ENCODE data around the gene CAAP1. TPM values are rescaled to one million over a fixed set of nuclear protein-coding genes. Genes with fewer than 3 reads are reported as not detected.
"Not testable (repeated sequence)": the region's sequence is repeated elsewhere in the genome, so short reads cannot be mapped to it uniquely, and the experiment has no call there.

Gene CAAP1
- total RNA-seq, 1 experiment from 2014 or later: 25.1 TPM

DNA sequence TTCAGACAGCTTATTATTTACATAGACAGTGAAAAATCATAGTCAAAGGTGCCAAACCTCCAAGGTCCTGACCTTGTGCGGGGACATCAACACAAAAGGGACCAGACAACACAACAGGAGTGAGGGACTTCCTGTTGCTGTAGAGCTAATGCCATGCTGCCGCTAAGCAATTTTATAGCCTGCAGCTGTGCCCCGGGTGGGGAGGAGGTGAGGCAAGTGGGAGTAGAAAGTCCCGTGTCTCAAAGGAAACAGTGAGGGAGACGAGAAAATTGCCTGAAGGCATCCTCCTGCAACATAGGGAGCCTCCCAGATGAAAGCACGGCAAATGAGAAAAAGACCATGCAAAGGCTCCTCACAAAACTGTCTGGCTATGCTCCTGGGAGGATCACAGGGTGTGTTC, 58.8 kb downstream of the CAAP1 start:
- peak; percentile 16 for DNase-seq (ENCODE audit: low spot score)

DNA sequence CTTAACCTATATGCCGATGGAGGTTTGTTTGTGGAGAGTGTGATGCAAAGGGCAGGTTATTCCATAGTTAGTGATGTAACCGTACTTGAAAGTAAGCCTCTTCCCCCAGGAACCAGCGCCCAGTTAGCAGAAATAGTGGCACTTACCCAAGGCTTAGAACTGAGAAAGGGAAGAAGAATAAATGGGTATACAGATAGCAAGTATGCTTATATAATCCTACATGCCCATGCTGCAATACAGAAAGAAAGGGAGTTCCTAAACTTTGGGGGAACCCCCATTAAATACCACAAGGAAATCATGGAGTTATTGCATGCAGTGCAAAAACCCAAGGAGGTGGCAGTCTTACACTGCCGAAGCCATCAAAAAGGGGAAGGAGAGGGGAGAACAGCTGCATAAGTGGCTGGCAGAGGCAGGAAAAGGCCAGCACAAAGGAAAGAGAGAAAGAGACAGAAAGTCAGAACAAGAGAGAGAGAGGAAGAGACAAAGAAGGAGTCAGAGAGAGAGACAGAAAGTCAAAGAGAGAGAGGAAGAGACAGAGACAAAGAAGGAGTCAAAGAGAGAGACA, 64.1 kb downstream of the CAAP1 start:
- DNase-seq (ENCODE audit: low spot score): not testable (repeated sequence)

DNA sequence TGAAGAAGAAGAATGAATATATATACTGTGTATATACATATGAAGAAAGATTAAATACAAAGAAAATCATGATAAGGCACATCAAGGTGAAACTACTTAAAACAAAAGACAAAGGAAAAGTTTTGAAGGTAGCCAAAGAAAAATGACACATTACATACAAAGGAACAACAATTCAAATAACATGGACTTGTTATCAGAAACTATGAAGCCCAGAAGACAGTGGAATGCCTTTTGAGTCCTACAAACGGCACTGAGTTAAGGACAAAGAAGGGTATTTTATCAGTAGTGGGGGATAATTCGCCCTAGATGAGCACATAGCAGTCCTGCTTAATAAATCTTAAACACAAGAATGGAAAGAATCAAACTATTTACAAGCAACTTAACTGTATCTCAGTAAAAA, 77.8 kb downstream of the CAAP1 start:
- DNase-seq (ENCODE audit: low spot score): no peak

GRCh38 chr9:26813247-26813646, 79.4 kb downstream of the CAAP1 start:
- no peak for DNase-seq (ENCODE audit: low spot score)

DNA sequence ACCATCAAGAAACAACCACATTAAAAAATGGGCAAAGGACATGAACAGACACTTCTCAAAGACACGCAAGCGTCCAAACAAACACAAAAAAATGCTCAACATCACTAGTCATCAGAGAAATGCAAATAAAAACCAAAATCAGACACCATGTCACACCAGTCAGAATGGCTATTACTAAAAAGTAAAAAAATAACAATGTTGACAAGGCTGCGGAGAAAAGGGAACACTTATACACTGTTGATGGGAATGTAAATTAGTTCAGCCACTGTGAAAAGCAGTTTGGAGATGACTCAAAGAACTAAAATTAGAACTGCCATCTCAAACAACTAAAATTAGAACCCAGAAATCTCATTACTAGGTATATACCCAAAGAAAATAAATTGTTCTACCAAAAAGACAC, 80.4 kb downstream of the CAAP1 start:
- no peak for DNase-seq (ENCODE audit: low spot score)

DNA sequence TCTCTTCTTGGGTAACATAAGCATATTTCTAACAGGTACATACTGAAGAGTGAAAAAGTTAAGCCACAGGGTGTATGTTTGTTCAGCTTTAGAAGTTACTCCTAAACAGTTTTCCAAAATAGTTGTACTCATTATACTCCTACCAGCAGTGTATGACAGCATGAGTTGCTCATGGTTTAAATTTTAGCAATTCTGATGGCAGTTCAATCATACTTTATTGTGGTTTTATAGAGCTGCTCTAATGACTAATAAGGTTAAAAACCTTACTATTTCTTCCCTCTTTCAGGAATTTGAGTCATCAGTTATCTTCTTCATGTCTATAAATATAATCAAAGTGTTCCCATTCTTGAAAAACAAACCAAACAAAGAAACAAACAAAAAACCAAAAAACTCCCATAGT, 81.5 kb downstream of the CAAP1 start:
- no peak for DNase-seq (ENCODE audit: low spot score)

DNA sequence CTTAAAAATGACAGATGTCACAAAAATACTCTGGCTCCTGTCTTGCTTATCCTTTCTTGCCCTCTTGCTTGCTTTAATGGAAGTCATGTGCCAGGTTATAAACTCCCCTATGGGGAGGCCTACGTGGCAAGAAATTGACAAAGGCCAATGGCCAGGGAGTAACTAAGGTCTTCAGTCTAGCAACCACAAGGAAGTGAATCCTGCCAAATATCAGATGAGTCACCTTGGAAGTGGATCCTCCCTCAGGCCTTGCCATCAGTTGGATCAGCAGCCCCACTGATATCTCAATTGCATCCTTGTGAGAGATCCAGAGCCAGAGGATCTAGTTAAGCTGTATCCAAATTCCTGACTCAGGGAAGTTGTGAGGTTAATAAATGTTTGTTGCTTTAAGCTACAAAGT, 82.8 kb downstream of the CAAP1 start:
- peak; percentile 84 for DNase-seq (ENCODE audit: low spot score)

DNA sequence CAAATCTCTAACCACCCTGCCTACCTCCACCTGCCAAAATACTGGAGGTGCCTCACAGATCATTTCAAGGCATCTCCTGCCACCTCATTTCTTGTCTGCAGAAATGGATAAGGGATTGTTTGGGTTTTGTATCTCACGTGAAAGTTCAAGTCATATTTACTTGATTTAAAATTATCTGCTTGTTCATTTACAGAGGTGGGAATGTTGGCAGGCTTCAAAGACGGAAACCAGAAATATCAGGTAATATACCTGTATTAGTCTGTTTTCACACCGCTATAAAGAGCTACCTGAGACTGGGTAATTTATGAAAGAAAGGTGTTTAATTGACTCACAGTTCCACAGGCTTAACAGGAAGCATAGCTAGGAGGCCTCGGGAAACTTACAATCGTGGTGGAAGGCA, 85.4 kb downstream of the CAAP1 start:
- DNase-seq (ENCODE audit: low spot score): no peak

DNA sequence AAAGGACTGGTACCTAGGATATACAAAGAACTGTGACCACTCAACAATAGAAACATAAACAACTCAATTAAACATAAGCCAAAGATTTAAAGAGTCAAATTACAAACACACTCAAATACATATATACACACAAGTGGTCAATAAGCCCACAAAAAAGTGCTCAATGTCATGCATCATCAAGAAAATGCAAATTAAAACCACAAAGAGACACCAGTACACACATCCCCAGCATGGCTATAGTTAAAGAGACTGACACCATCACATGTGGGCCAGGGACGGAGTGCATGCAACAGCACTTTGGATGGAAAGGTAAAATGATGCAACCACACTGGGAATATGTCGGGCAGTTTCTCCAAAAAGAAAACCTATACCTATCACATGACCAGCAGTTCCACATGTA, 89.7 kb downstream of the CAAP1 start:
- DNase-seq (ENCODE audit: low spot score): no peak

DNA sequence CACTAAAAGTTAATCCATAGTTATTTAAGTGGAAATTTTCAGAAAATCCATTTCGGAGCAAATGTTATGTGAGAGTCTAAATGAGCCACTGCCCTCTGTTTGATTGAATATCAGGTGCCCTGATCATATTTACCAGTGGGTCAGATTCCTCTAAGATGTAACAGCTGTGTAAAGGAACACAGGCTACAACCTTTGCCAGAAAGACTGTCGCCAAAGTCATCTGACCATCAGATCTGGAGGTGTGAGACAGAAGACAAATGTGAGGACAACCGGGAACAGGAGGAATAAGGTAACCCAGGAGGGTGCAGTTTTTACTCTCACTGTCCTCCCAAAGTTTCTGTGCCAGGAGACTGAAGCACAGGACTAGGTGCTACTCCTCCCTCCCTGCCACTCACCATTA, 90.8 kb downstream of the CAAP1 start:
- DNase-seq (ENCODE audit: low spot score): no peak

DNA sequence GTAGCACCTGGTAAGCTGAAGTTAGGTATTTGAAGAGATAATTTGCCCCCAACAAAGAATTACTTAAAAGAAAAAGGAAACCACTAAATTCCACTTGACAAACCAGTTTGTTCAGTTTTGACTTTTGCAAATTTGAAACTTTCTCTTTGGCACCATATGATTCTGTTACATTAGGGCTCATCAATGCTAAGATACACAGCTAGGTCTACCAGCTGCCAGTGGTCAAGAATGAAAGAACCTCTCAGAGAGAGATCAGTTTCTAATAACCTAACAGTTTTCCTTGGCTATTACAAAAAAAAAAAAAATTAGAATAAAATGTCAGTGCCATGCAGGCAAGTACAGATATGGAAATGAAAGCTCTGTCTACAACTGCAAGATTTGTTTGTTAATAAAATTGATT, 92.3 kb downstream of the CAAP1 start:
- DNase-seq (ENCODE audit: low spot score): no peak

- no peak for DNase-seq (ENCODE audit: low spot score)
Observed at GRCh38 chr9:26791274-26791673, 101.3 kb downstream of the CAAP1 start.

Other genes with a start within 250 kb of the CAAP1 start
- 41.3 and 44.3 TPM in 2 replicates for gene PLAA, start 54.4 kb upstream of the CAAP1 start, total RNA-seq (2014; rRNA removed; shearing (Covaris generic))
- gene IFT74, start 63.6 kb upstream of the CAAP1 start, total RNA-seq (2014; rRNA removed; shearing (Covaris generic)): 19.0 and 27.1 TPM in 2 replicates
- not detected in 2 replicates for gene LRRC19, start 112.9 kb upstream of the CAAP1 start, total RNA-seq (2014; rRNA removed; shearing (Covaris generic))
- 3.9 and 7.6 TPM in 2 replicates for gene TEK, start 216.4 kb upstream of the CAAP1 start, total RNA-seq (2014; rRNA removed; shearing (Covaris generic))

All from A172 (cell line).